Vagina (tissue), 2 donors: ENCODE data around the gene CCDC88C.

ENCODE experiments used
- CTCF ChIP-seq, 3 experiments: fragments of 450-650 bp in 2 of 3; fragments of 200-600 bp in 1 of 3; sonication (generic) in 1 of 3; IDR thresholded peaks; one replicate each; pipeline ENCODE4 v1.5.1; 2017 to 2019; ENCODE audit warnings: antibody characterized with exemption in 3 of 3, mild to moderate bottlenecking in 2 of 3, moderate library complexity in 2 of 3
- POLR2A ChIP-seq, 2 donors: fragments of 450-650 bp; IDR thresholded peaks; one replicate each; pipeline ENCODE4 v1.6.1; 2017; ENCODE audit warnings: antibody characterized with exemption in 2 of 2, mild to moderate bottlenecking in 2 of 2, moderate library complexity in 2 of 2
- POLR2AphosphoS5 ChIP-seq, 2 donors: sonication (generic); formaldehyde crosslinking; IDR thresholded peaks; one replicate each; pipeline ENCODE4 v1.9.0; 2017; ENCODE audit warnings: antibody characterized with exemption in 2 of 2, mild to moderate bottlenecking in 2 of 2, low read depth in 1 of 2; ENCODE audit not compliant: insufficient read depth in 1 of 2

- TF ChIP-seq CTCF (IDR thresholded peaks at IDR 0.05) (no peak), POLR2A (IDR thresholded peaks at IDR 0.05) (no peak), POLR2AphosphoS5 (IDR thresholded peaks at IDR 0.05; ENCODE audit: insufficient read depth in 1 of 2, low read depth in 1 of 2) (no peak)
Measured at GRCh38 chr14:91267965-91268437, 149.6 kb downstream of the CCDC88C start.
